NCI-H510A treated with DMSO at 0.1 percent for 48 hours (cell line): ENCODE measurements around the gene KRT82.
"Not testable (repeated sequence)": the region's sequence is repeated elsewhere in the genome, so short reads cannot be mapped to it uniquely, and the experiment has no call there.

ENCODE experiments used
- DNase-seq: peaks from one replicate; lab custom pipeline; 2025; lab: John Stamatoyannopoulos, UW

Gene KRT82

GRCh38 chr12:52405922-52406385, at the start of gene KRT82:
TSS of gene KRT82 (minus strand) at chr12:52406335. CDS start at chr12:52406277, 58 bp downstream.
- no peak for DNase-seq

GRCh38 chr12:52455821-52456220, 49.7 kb upstream of the KRT82 start:
- no peak for DNase-seq

GRCh38 chr12:52454411-52455201, 48.5 kb upstream of the KRT82 start:
- DNase-seq: peak; percentile 32

GRCh38 chr12:52452101-52452500, 46.0 kb upstream of the KRT82 start, which contains the start of gene KRT6B:
TSS of gene KRT6B (minus strand) at chr12:52452146. CDS start at chr12:52452078, 68 bp downstream.
- no peak for DNase-seq

GRCh38 chr12:52448228-52448627, 42.1 kb upstream of the KRT82 start:
- DNase-seq: no peak

GRCh38 chr12:52447196-52447595, 41.1 kb upstream of the KRT82 start:
- DNase-seq: not testable (repeated sequence)

GRCh38 chr12:52446367-52447045, 40.4 kb upstream of the KRT82 start:
- no peak for DNase-seq

- no peak for DNase-seq
Observed at GRCh38 chr12:52445876-52446275, 39.7 kb upstream of the KRT82 start.

- DNase-seq: peak; percentile 31
Observed at GRCh38 chr12:52444647-52445595, 38.8 kb upstream of the KRT82 start.

- no peak for DNase-seq
Observed at GRCh38 chr12:52443966-52444365, 37.8 kb upstream of the KRT82 start.

- DNase-seq: no peak
Observed at GRCh38 chr12:52442600-52443061, 36.5 kb upstream of the KRT82 start.

- DNase-seq: no peak
Observed at GRCh38 chr12:52441320-52441911, 35.3 kb upstream of the KRT82 start.

- DNase-seq: no peak
Observed at GRCh38 chr12:52440821-52441319, 34.7 kb upstream of the KRT82 start.

- no peak for DNase-seq
Observed at GRCh38 chr12:52439845-52440244, 33.7 kb upstream of the KRT82 start.

GRCh38 chr12:52439420-52439819, 33.3 kb upstream of the KRT82 start:
- DNase-seq: no peak

- DNase-seq: no peak
Observed at GRCh38 chr12:52438305-52439301, 32.5 kb upstream of the KRT82 start.

- DNase-seq: no peak
Observed at GRCh38 chr12:52437508-52437907, 31.4 kb upstream of the KRT82 start.

GRCh38 chr12:52436828-52437474, 30.8 kb upstream of the KRT82 start:
- DNase-seq: no peak

GRCh38 chr12:52436000-52436827, 30.1 kb upstream of the KRT82 start:
- DNase-seq: no peak
